Heart left ventricle (tissue), 16 donors: ENCODE data around the gene STPG4. TPM values are rescaled to one million over a fixed set of nuclear protein-coding genes. Genes with fewer than 3 reads are reported as not detected.

ENCODE experiments used
- ATAC-seq, 4 donors: fragments of 200-7000 bp; cut with Tn5 transposase; one replicate each; pipeline ENCODE4 v1.9.1; 2020 to 2022; ENCODE audit warnings: moderate library complexity in 4 of 4, mild to moderate bottlenecking in 3 of 4, moderate number of reproducible peaks in 1 of 4
- DNase-seq, 5 donors: peaks; one replicate each; pipeline ENCODE4 v3.0.0-alpha.2; 2020
- H3K27ac ChIP-seq, 12 donors: fragments of 200-600 bp; sonication (generic) in 4 of 12; one replicate each; pipeline versions ENCODE4 v1.5.0 to v1.8.0; 2016 to 2022; ENCODE audit warnings: mild to moderate bottlenecking in 2 of 12
- H3K27me3 ChIP-seq, 9 donors: fragments of 200-600 bp; sonication (generic) in 2 of 9; one replicate each; pipeline versions ENCODE4 v1.5.1 to v1.8.0; 2016 to 2022; ENCODE audit warnings: mild to moderate bottlenecking in 3 of 9
- H3K36me3 ChIP-seq, 9 donors: fragments of 200-600 bp; sonication (generic) in 2 of 9; one replicate each; pipeline versions ENCODE4 v1.5.0 to v1.8.0; 2018 to 2022; ENCODE audit warnings: mild to moderate bottlenecking in 2 of 9
- H3K4me1 ChIP-seq, 12 donors: fragments of 200-600 bp; sonication (generic) in 4 of 12; one replicate each; pipeline versions ENCODE4 v1.5.0 to v1.8.0; 2016 to 2022; ENCODE audit warnings: mild to moderate bottlenecking in 3 of 12
- H3K4me3 ChIP-seq, 12 donors: fragments of 200-600 bp; sonication (generic) in 4 of 12; one replicate each; pipeline versions ENCODE4 v1.5.0 to v1.8.0; 2017 to 2022; ENCODE audit warnings: mild to moderate bottlenecking in 9 of 12, moderate library complexity in 4 of 12
- H3K9me3 ChIP-seq, 12 donors: fragments of 200-600 bp; sonication (generic) in 4 of 12; one replicate each; pipeline versions ENCODE4 v1.5.0 to v1.8.0; 2016 to 2022; ENCODE audit warnings: mild to moderate bottlenecking in 1 of 12
- POLR2A ChIP-seq, 2 donors: fragments of 450-650 bp; IDR thresholded peaks; one replicate each; pipeline ENCODE4 v1.6.1; 2017; ENCODE audit warnings: antibody characterized with exemption in 2 of 2, mild to moderate bottlenecking in 2 of 2, moderate library complexity in 2 of 2
- WGBS, 4 donors: extraction: QIAGEN DNeasy Blood & Tissue Kit in 2 of 4; methylation state at CpG; one replicate each; pipeline versions ENCODE4 v1.1.5 to v1.1.7; 2013 to 2018; 5-methylcytosine and 5-hydroxymethylcytosine counted together
- intact Hi-C, 10 donors: fragments of 100-400 bp; cut with DNase I; formaldehyde crosslinking; loops; one replicate each; pipeline versions ENCODE4 v1.11.1 to v1.14.2; 2022
- polyA plus RNA-seq, 2 donors: library from polyadenylated mRNA; stranded (reverse); fragments of 200-250 nt; gene quantifications; one replicate each; pipeline ENCODE4 v1.2.3, GENCODE V29; 2013
- total RNA-seq, 9 donors: library from RNA; depleted of rRNA in 2 of 9; stranded (reverse); fragments of >200 nt in 2 of 9; fragmentation: NEBNext Ultra II Directional in 3 of 9; extraction: Animal tissue kit (Norgen Biotek cat#: 25700) in 3 of 9; gene quantifications; one replicate each; pipeline versions ENCODE4 v1.1.0 to v1.2.4, GENCODE V29; 2016 to 2023
- TF ChIP-seq, protein P1 (sequence below), 12 donors: fragments of 200-600 bp; sonication (generic) in 4 of 12; IDR thresholded peaks; one replicate each; pipeline versions ENCODE4 v1.5.0 to v1.8.0; 2018 to 2022; ENCODE audit warnings: antibody characterized with exemption in 12 of 12, mild to moderate bottlenecking in 5 of 12
- donor health status: ischemic (EF 13 %, LVEDD 7.1; RV severe dilation, severe dysfunction).
- donor health status: healthy with polysubstance abuse.
- donor health status: DM: no; HTN: yes; CAD: no.
- donor health status: DM: no; HTN: no; CAD: no.
- donor health status: ischemic (EF 25% LVEDD 6.9; RV normal size, moderate dysfunction).
- donor health status: ischemic (EF 25% LVEDD 5.7; RV mildly dilated, moderate dysfunction).
- donor health status: healthy.
- donor health status: DM: yes; HTN: yes; CAD: no.
- donor health status: ischemic (EF 35%, LVEDD 5.7; RV mildly dilated, moderate dysfunction).
- donor health status: nonischemic (EF 11% LVEDD 7.7; RV severe dilation, severe dysfunction).
- donor health status: DM: yes; HTN: yes; CAD: no.
- donor health status: PGD.
- donor health status: ischemic (EF 29% LVEDD 5.4; RV normal size, mild dysfunction).
- donor health status: nonischemic (EF 23%, LVEDD 6.1; RV moderate dilation, normal function).

The STPG4 gene
- total and polyA plus RNA-seq, 11 donors = 0.52 TPM; not detected in 10

DNA sequence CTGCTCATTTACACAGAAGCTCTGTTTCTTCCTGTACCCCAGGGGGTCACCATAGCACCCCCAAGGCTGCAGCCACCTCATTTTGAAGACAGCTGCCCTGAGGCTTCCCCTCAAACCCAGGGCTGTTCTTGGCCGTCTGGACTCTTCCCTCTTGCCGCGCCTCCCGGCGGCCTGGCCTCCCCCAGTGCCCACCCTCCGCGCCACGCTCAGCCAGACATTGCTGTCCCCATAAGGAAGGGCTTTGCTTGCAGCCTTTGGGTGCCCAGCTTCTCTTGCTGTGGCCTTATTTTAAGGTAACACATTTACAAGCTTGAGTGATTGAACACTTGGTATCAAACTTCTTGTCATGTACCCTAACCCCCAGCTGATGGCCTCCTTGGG, 79.0 kb downstream of the STPG4 start:
- intact Hi-C loops = no loop called here
- H3K4me3 ChIP-seq = no peak overlapping the region
- no peaks in the 10 kb centered on the region for H3K9me3 ChIP-seq
- WGBS, 4 donors = 94 to 99% (median 97%) methylated on average over 8 of the region's 8 CpGs
- H3K4me1 ChIP-seq = peaks cover 20 to 92% (median 63%) of the 10 kb centered on the region in 12 donors
- peak overlapping the region in 10 of 12 donors; percentile 29 to 98 (median 68) for H3K27ac ChIP-seq
- no peaks in the 10 kb centered on the region for H3K27me3 ChIP-seq
- DNase-seq (no peak), ATAC-seq (no peak)
- TF ChIP-seq, protein P1, sequence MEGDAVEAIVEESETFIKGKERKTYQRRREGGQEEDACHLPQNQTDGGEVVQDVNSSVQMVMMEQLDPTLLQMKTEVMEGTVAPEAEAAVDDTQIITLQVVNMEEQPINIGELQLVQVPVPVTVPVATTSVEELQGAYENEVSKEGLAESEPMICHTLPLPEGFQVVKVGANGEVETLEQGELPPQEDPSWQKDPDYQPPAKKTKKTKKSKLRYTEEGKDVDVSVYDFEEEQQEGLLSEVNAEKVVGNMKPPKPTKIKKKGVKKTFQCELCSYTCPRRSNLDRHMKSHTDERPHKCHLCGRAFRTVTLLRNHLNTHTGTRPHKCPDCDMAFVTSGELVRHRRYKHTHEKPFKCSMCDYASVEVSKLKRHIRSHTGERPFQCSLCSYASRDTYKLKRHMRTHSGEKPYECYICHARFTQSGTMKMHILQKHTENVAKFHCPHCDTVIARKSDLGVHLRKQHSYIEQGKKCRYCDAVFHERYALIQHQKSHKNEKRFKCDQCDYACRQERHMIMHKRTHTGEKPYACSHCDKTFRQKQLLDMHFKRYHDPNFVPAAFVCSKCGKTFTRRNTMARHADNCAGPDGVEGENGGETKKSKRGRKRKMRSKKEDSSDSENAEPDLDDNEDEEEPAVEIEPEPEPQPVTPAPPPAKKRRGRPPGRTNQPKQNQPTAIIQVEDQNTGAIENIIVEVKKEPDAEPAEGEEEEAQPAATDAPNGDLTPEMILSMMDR (IDR thresholded peaks at IDR 0.05) = no peak
- TF ChIP-seq POLR2A (IDR thresholded peaks at IDR 0.05) = no peak
- peaks cover 0 to 3% (median 0%) of the 10 kb centered on the region in 9 donors for H3K36me3 ChIP-seq

DNA sequence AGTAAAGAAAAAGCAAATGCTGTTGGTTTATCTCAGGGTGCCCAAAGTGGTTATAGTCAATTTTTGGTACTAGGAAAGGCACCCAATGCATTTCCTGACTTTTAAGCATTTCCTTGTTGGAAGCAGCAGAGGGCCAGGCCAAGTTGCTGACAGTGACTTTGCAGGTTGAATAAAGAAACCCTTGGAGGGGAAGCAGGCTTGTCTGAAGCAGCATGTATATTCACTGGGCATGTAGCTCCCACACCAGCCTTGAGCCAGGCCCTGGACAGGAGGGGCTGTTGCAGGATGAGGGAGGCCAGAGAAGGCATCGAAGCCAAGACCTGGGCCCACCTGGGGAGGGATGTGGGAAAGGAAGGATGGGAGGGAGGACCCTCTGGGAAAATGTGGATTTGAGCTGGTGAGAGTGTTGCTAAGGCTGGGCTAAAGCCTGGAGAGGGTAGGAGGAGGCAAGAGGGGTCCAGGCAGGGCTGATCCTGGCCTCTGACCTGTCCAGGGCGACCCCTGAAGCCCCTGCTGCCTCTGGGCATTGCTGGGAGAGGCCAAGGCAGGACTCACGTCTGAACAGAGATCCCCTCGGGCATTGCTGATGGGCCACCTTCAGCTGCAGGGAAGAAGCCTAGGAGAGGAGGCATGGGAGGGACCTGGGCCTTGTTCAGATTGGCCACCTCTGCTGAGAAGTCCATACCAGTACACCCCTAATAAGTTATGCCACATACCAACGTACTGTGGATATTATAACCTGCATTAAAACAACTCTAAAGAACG, 79.6 kb downstream of the STPG4 start:
- Histone ChIP-seq H3K4me1 (peaks cover 24 to 98% (median 68%) of the 10 kb centered on the region in 12 donors), H3K9me3 (no peaks in the 10 kb centered on the region), H3K27ac (peak overlapping the region in 10 of 12 donors; percentile 32 to 98 (median 68)), H3K27me3 (no peaks in the 10 kb centered on the region), H3K4me3 (no peak overlapping the region), H3K36me3 (peaks cover 0 to 3% (median 0%) of the 10 kb centered on the region in 9 donors)
- DNase-seq (peak in 1 of 5 donors; percentile 31), ATAC-seq (no peak)
- TF ChIP-seq, protein P1 (IDR thresholded peaks at IDR 0.05) = no peak
- no peak for TF ChIP-seq POLR2A (IDR thresholded peaks at IDR 0.05)
- WGBS, 4 donors = 65 to 77% (median 74%) methylated on average over 6 of the region's 6 CpGs
- intact Hi-C loops = no loop called here

DNA sequence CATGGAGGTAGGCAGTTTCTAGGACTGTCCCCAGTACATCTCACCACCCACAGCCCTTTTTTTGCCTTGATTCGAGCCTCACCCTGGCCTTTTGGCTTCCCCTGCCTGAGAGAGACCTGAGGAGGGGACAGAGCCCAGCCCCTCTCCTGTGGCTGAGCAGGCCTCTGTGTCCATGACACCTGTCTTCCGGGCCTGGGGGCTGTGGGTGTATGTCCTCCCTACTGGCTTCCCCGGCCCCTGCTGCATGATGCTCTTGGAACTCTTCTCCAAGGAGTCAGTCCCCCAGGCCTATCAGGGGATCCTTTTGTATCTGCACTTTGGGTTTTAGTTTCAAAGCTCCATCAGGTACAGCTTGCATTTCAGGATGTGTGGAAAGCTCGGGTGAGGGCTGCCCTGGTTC, 80.4 kb downstream of the STPG4 start:
- intact Hi-C loops = loop anchor here in 1 of 10 donors (5.0 kb wide), 1 partner anchor 198 kb away; no protein-coding TSS in a partner anchor
- no peak for TF ChIP-seq POLR2A (IDR thresholded peaks at IDR 0.05)
- TF ChIP-seq, protein P1 (IDR thresholded peaks at IDR 0.05) = no peak
- DNase-seq (no peak), ATAC-seq (no peak)
- Histone ChIP-seq H3K4me1 (peaks cover 27 to 98% (median 70%) of the 10 kb centered on the region in 12 donors), H3K9me3 (no peaks in the 10 kb centered on the region), H3K36me3 (peaks cover 0 to 3% (median 0%) of the 10 kb centered on the region in 9 donors), H3K4me3 (no peak overlapping the region), H3K27me3 (no peaks in the 10 kb centered on the region), H3K27ac (peak overlapping the region in 9 of 12 donors; percentile 18 to 99 (median 73))
- WGBS, 4 donors = 94 to 100% (median 95%) methylated on average over 4 of the region's 4 CpGs

DNA sequence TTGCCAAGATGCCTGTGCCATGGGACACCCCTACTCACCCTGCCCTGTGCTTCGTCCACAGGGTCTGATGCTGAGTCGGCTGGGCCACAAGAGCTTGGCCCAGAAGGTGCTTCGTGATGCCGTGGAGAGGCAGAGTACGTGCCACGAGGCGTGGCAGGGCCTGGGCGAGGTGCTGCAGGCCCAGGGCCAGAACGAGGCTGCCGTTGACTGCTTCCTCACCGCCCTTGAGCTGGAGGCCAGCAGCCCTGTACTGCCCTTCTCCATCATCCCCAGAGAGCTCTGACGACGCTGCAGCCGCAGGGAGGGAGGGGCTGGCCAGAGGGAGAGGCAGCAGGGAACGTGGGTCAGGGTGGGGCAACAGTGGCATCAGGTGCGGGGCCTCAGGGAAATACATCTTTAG, 81.5 kb downstream of the STPG4 start:
- DNase-seq = peak in 2 of 5 donors; percentile 26 to 44
- no peak for ATAC-seq
- Histone ChIP-seq H3K27me3 (no peaks in the 10 kb centered on the region), H3K4me1 (peaks cover 30 to 99% (median 72%) of the 10 kb centered on the region in 12 donors), H3K36me3 (peaks cover 0 to 3% (median 0%) of the 10 kb centered on the region in 9 donors), H3K4me3 (no peak overlapping the region), H3K27ac (peak overlapping the region in 11 of 12 donors; percentile 75 to 99 (median 94)), H3K9me3 (no peaks in the 10 kb centered on the region)
- 75 to 83% (median 77%) methylated on average over 16 of the region's 16 CpGs for WGBS, 4 donors
- TF ChIP-seq, protein P1 (IDR thresholded peaks at IDR 0.05) = no peak
- no peak for TF ChIP-seq POLR2A (IDR thresholded peaks at IDR 0.05)
- intact Hi-C loops = loop anchor here in 1 of 10 donors (5.0 kb wide), 1 partner anchor 199 kb away; no protein-coding TSS in a partner anchor
